Activated CD4-positive, alpha-beta T cell treated with anti-CD3 and anti-CD28 coated beads for 36 hours (primary cell): ENCODE results near the gene SURF2. TPM values are rescaled to one million over a fixed set of nuclear protein-coding genes. Genes with fewer than 3 reads are reported as not detected.

Experiments used
- ATAC-seq: fragments of 200-7000 bp; cut with Tn5 transposase; one replicate; pipeline ENCODE4 v1.10.0; 2021; ENCODE audit warnings: mild to moderate bottlenecking, moderate library complexity
- CTCF ChIA-PET: fragments of 350-600 bp; sonication (Branson Sonifier 250); formaldehyde crosslinking; loops from one replicate; lab custom pipeline; 2021; ENCODE audit warnings: antibody characterized with exemption; lab: Charles Lee
- POLR2A ChIA-PET: fragments of 350-600 bp; sonication (Branson Sonifier 250); formaldehyde crosslinking; loops from one replicate; lab custom pipeline; 2021; ENCODE audit warnings: antibody characterized with exemption, inconsistent platforms; lab: Charles Lee
- DNase-seq: peaks from one replicate; pipeline ENCODE4 v3.0.0-alpha.2; 2020
- H3K27ac Mint-ChIP-seq: one replicate; pipeline ENCODE4 v1.8.0; 2021; ENCODE audit warnings: mixed read lengths
- H3K27me3 Mint-ChIP-seq: one replicate; pipeline ENCODE4 v1.8.0; 2021; ENCODE audit warnings: mixed read lengths
- H3K36me3 Mint-ChIP-seq: one replicate; pipeline ENCODE4 v1.8.0; 2021; ENCODE audit warnings: low read depth, mixed read lengths
- H3K4me1 Mint-ChIP-seq: one replicate; pipeline ENCODE4 v1.8.0; 2021; ENCODE audit warnings: mixed read lengths
- H3K4me3 Mint-ChIP-seq: one replicate; pipeline ENCODE4 v1.8.0; 2021; ENCODE audit warnings: mild to moderate bottlenecking, moderate library complexity, mixed read lengths
- H3K9me3 Mint-ChIP-seq: one replicate; pipeline ENCODE4 v1.8.0; 2021; ENCODE audit warnings: low read depth, mixed read lengths
- intact Hi-C, 2 experiments: fragments of 100-400 bp; cut with DNase I in 1 of 2; cut with micrococcal nuclease in 1 of 2; formaldehyde crosslinking; loops; one replicate each; pipeline versions ENCODE4 v1.14.2 to v1.15.1; 2022 to 2024; cut with DNase I, micrococcal nuclease
- total RNA-seq, 2 experiments: library from RNA; stranded (reverse); gene quantifications; one replicate each; pipeline ENCODE4 v1.2.3, GENCODE V29; 2021

The SURF2 gene
- total RNA-seq, 2 experiments from 2014 or later = 17.3 to 21.8 TPM

DNA sequence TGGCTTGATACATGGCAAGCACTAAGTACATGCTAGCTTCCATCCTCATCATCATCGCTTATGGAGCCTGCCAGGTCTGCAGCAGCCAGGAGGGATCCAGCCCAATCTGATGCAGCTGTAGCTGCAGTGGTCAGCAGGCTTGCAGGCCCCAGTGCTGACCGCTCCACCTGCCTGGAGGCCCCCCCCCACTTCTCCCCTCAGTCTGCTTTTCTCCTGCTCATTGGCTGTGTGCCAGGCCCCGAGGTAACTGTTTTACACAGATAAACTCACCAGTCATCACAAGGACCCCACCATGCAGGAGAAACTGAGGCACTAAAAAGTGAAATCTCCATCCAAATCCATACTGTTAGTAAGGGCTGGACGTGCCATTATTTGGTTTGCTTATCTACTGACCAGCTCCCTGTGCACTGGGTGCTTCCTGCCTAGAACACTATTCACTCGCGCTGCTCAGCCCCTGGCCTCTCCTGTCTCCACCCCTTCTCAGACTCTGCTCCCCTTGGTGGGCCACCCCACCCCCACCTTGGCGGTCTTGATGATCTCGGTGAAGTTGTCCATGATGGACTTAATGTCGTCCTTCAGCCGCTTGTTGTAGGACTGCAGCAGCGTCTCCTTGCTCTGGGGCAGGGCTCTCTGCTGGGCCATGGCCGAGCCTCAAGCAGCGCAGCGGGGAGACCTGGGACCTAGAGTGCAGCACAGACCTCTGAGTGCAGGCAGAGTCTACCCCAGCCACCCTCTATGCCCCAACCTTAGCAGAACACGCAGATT lies 10.1 kb upstream of the SURF2 start:
- POLR2A ChIA-PET = interaction anchor here (13.3 kb wide), 1 partner anchor 25 kb away, joined by 287 read pairs; no protein-coding TSS in a partner anchor
- peaks cover 34% of the 10 kb centered on the region for H3K4me1 Mint-ChIP-seq
- intact Hi-C loops = loop anchor here (5.0 to 10.0 kb wide), 4 partner anchors 71 to 991 kb away; partner anchors contain the start of genes BRD3 (in 1 of the 2), REXO4 (in 1 of the 2), SETX (in 1 of the 2) and WDR5 (in 1 of the 2)
- no peaks in the 10 kb centered on the region for H3K27me3 Mint-ChIP-seq
- peak overlapping the region; percentile 97 for H3K4me3 Mint-ChIP-seq
- CTCF ChIA-PET = interaction anchor here (1.0 to 1.1 kb wide), 2 partner anchors 16 to 159 kb away, joined by 3 read pairs; no protein-coding TSS in a partner anchor
- ATAC-seq = no peak
- no peaks in the 10 kb centered on the region for H3K9me3 Mint-ChIP-seq
- DNase-seq = no peak
- peak overlapping the region; percentile 91 for H3K27ac Mint-ChIP-seq
- peaks cover 67% of the 10 kb centered on the region for H3K36me3 Mint-ChIP-seq

DNA sequence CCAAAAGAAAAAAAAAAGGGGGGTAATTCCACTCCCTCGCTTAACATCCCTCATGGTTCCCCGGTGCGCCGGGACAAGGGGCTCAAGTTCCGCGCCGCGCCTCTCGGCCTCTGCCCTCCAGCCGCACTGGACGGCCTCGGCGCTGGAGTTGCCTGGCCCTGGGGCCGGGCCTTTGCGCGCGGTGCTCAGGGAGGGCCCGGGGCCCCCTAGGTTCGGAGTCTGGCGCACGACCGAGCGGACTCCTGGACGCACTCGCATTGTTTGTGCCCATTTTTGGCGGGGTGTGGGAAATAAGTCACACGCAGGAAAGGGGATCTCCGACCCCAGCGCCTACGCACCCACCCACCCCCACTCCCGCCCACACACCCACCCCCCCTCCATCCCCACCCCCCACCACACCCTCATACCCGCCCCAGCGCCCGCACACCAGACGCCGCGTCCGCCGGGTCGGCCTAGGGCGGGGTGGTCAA lies 8.8 kb upstream of the SURF2 start:
- H3K27me3 Mint-ChIP-seq = no peaks in the 10 kb centered on the region
- peaks cover 34% of the 10 kb centered on the region for H3K4me1 Mint-ChIP-seq
- H3K9me3 Mint-ChIP-seq = no peaks in the 10 kb centered on the region
- peak overlapping the region; percentile 97 for H3K4me3 Mint-ChIP-seq
- ChIA-PET CTCF (interaction anchor here (0.7 to 1.1 kb wide), 3 partner anchors 8 to 24 kb away, joined by 3 to 7 read pairs (median 3); no protein-coding TSS in a partner anchor), POLR2A (interaction anchor here (0.6 to 13.3 kb wide), 8 partner anchors 9 to 29 kb away, joined by 3 to 287 read pairs (median 3); partner anchors contain the start of genes STKLD1, SURF1 and SURF2)
- peak; percentile 40 for ATAC-seq
- peak overlapping the region; percentile 97 for H3K27ac Mint-ChIP-seq
- peak; percentile 65 for DNase-seq
- intact Hi-C loops = loop anchor here (1.0 to 10.0 kb wide), 6 partner anchors 11 to 993 kb away; partner anchors contain the start of genes REXO4 (in 2 of the 2), BRD3 (in 1 of the 2), SETX (in 1 of the 2) and SURF6 (in 1 of the 2)
- peaks cover 76% of the 10 kb centered on the region for H3K36me3 Mint-ChIP-seq

DNA sequence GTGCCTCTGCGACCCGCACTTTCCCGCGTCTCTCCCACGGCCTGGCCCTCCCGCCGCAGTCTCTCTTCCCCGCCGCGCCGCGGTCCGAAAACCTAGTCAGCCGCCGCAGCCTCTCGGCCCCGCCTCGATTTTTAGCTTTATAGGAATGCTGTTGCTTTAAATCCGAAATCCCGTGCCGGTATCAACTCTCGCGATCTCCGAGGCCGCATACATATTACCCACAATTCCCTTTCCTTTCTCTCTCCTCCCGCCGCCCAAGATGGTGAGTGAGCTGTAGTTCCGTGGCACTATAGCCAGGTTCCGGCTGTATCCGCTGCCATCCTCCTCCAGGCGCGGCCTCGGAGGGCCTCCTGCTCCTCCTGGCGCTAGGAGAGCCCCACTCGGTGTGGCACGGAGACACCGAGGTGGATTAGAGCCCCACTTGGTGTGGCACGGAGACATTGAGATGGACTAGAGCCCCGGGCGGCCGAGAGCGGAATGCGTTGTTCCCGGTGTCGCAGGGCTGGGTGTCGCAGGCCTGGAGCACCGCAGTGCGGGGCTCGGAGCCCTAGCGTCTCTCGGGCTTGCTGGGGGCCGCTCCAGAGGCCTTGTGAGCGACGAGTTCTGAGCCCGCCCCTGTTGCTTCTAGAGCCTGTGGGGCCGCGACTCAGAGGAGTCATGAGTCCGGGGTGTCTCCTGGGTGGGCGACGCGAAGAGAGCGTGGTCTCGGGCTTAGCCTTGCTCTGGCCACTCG lies 8.2 kb upstream of the SURF2 start, which contains the start of the genes MED22 and RPL7A:
Gene MED22 (minus strand): TSS at position 147 of the 733 bp plus-strand sequence. CDS start 1,469 bp downstream, outside the sequence.
Gene RPL7A (plus strand): TSS at position 234 of the 733 bp plus-strand sequence. CDS start 26 bp downstream, at position 260.
- peak within 1 kb of the TSS; percentile 97 for H3K4me3 Mint-ChIP-seq
- intact Hi-C loops = loop anchor here (1.0 to 10.0 kb wide), 13 partner anchors 8 to 993 kb away; partner anchors contain the start of genes REXO4 (in 2 of the 2), SURF1 (in 2 of the 2), SURF2 (in 2 of the 2) and SURF6 (in 2 of the 2)
- H3K4me1 Mint-ChIP-seq = peaks cover 36% of the 10 kb centered on the region
- ATAC-seq = peak; percentile 83
- no peaks in the 10 kb centered on the region for H3K27me3 Mint-ChIP-seq
- H3K27ac Mint-ChIP-seq = peak within 1 kb of the TSS; percentile 97
- ChIA-PET CTCF (interaction anchor here (0.7 to 1.1 kb wide), 4 partner anchors 8 to 23 kb away, joined by 3 to 7 read pairs (median 3); no protein-coding TSS in a partner anchor), POLR2A (interaction anchor here (0.6 to 13.3 kb wide), 9 partner anchors 9 to 29 kb away, joined by 3 to 287 read pairs (median 3); partner anchors contain the start of genes STKLD1, SURF1 and SURF2)
- H3K9me3 Mint-ChIP-seq = no peaks in the 10 kb centered on the region
- peak; percentile 96 for DNase-seq
- peaks cover 77% of the 10 kb centered on the region for H3K36me3 Mint-ChIP-seq

DNA sequence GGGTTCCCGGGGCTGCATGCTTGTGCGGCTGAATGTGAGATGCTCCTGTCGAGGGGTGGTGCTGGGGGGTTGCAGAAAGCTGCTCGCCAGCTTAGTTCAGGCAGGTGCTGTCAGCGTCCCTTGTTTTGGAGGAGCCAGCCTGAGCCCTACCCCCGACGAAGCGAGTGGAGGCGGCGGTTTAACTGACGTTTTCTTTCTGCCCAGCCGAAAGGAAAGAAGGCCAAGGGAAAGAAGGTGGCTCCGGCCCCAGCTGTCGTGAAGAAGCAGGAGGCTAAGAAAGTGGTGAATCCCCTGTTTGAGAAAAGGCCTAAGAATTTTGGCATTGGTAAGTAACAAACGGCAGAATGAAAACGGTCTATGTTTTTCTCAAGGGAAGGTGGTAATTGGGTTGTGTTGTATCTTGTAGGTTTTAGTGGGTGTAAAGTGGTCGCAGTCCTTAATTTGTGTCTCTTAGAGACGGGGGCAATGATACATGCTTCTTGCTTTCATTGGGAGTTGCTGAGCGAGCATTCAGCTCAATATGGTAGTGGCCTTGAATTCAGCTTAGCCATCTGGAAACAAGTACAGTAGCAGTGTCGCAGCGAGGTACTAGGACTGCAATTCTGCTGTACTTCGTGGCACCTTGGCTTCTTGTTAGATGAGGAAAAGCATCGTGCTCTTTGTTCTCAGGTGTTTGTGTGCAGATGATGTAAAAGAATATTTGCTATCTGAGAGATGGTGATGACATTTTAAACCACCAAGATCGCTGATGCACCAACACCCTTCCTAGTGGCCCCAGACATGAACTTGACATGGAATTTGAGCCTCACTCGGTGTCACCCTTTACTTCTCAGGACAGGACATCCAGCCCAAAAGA lies 7.4 kb upstream of the SURF2 start:
- Mint-ChIP-seq H3K4me3 (peak overlapping the region; percentile 97), H3K36me3 (peaks cover 79% of the 10 kb centered on the region), H3K27ac (peak overlapping the region; percentile 97), H3K4me1 (peaks cover 37% of the 10 kb centered on the region), H3K9me3 (no peaks in the 10 kb centered on the region), H3K27me3 (no peaks in the 10 kb centered on the region)
- ChIA-PET POLR2A (interaction anchor here (0.7 to 13.3 kb wide), 2 partner anchors 14 to 22 kb away, joined by 3 to 287 read pairs; no protein-coding TSS in a partner anchor), CTCF (interaction anchor here (0.6 to 1.1 kb wide), 3 partner anchors 19 to 26 kb away, joined by 3 to 7 read pairs (median 3); no protein-coding TSS in a partner anchor)
- intact Hi-C loops = loop anchor here (1.0 to 10.0 kb wide), 12 partner anchors 7 to 994 kb away; partner anchors contain the start of genes SURF1 (in 2 of the 2), SURF2 (in 2 of the 2), BRD3 (in 1 of the 2) and CACFD1 (in 1 of the 2)
- DNase-seq (no peak), ATAC-seq (no peak)

DNA sequence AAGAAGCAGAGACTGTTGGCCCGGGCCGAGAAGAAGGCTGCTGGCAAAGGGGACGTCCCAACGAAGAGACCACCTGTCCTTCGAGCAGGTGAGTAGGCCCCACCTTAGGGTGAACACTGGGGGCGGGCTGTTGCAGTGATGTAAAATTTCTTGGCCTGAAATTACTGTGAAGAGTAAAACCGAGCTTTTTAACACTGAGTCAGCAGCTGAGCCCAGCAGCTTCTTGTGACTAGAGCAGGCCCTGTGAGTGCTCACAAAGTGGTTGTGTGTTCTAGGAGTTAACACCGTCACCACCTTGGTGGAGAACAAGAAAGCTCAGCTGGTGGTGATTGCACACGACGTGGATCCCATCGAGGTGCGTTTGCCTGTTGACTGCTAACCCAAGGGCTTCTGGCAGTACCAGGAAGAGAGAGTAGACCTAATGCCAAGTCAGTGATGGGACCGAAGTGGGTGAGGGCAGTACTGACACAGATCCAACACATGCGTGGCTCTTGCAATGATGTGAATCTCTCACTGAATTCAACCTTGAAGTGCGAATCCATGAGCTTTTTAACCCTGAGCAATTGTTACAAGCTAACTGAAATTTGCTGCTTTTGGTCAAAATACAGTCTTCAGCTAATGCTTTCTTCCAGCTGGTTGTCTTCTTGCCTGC lies 6.3 kb upstream of the SURF2 start:
- H3K4me3 Mint-ChIP-seq = peak overlapping the region; percentile 97
- intact Hi-C loops = loop anchor here (2.0 to 10.0 kb wide), 6 partner anchors 57 to 995 kb away; partner anchors contain the start of genes BRD3 (in 2 of the 2), REXO4 (in 1 of the 2), SETX (in 1 of the 2) and WDR5 (in 1 of the 2)
- DNase-seq (peak; percentile 57), ATAC-seq (peak; percentile 14)
- ChIA-PET CTCF (interaction anchor here (1.0 to 3.2 kb wide), 3 partner anchors 8 to 23 kb away, joined by 3 to 27 read pairs (median 5); no protein-coding TSS in a partner anchor), POLR2A (interaction anchor here (0.9 to 13.3 kb wide), 3 partner anchors 10 to 229 kb away, joined by 4 to 287 read pairs (median 7); partner anchors contain the start of gene RALGDS)
- H3K36me3 Mint-ChIP-seq = peaks cover 70% of the 10 kb centered on the region
- peak overlapping the region; percentile 97 for H3K27ac Mint-ChIP-seq
- no peaks in the 10 kb centered on the region for H3K9me3 Mint-ChIP-seq
- H3K27me3 Mint-ChIP-seq = no peaks in the 10 kb centered on the region
- H3K4me1 Mint-ChIP-seq = peaks cover 44% of the 10 kb centered on the region

DNA sequence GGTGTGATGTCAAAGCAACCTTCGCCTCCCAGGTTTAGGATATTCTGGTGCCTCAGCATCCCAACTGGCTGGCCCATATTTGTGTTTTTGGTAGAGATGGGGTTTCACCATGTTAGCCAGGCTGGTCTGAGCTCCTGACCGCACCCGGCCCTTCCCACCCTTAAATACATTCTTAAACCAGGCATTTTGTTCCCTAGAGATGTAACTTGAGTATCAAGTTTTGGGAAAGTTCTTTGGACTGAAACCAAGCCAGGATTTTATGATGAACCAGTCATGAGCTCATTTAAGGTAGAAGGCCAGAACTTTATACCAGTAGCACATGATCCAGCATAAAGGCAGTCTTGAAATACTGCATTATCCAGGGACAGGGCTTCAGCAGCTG lies 4.8 kb upstream of the SURF2 start:
- Mint-ChIP-seq H3K4me3 (no peak overlapping the region), H3K4me1 (peaks cover 39% of the 10 kb centered on the region), H3K9me3 (no peaks in the 10 kb centered on the region), H3K27me3 (no peaks in the 10 kb centered on the region), H3K27ac (no peak overlapping the region), H3K36me3 (peaks cover 62% of the 10 kb centered on the region)
- ATAC-seq = no peak
- POLR2A ChIA-PET = interaction anchor here (13.3 kb wide), 1 partner anchor 19 kb away, joined by 287 read pairs; no protein-coding TSS in a partner anchor
- CTCF ChIA-PET = interaction anchor here (1.9 to 3.2 kb wide), 2 partner anchors 12 to 22 kb away, joined by 5 to 27 read pairs; no protein-coding TSS in a partner anchor
- intact Hi-C loops = loop anchor here in 1 of 2 experiments (10.0 kb wide), 1 partner anchor 713 kb away; the partner anchor contains the start of gene BRD3
- DNase-seq = no peak

DNA sequence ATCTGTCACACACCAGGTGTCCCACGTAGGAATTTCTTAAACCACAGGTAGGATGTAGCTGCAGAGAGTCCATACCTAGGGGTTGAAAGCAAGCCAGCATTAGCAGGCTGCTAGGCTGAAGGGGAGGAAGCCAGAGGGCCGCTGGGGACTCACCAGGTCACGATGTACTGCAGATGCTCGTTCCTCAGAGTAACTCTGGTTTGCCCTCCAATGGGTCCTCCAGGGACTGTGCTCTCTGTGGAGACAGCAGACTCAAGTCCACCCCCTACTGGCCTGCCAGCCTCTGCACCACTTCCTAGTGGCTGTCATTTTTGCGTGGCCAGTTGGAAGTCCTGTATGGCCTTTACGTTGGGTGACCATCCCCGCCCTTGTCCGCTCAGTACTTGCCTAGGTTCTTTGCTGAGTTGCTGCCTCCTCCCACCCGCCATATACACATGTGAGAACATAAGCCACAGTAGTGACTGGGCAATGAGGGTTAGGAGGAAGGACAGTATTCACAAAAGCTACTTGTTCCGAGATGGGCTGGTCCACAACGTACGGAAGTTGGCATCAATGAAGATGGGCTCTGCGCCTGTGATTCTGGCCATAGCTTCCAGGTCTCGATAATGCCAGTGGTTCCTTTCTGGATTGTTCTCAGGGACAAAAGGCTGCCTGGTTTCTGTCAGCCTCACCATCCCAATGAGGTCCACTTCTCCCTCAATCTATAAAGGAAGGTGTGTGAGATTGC lies 4.3 kb upstream of the SURF2 start:
- ATAC-seq = peak; percentile 31
- Mint-ChIP-seq H3K4me1 (peaks cover 35% of the 10 kb centered on the region), H3K27me3 (no peaks in the 10 kb centered on the region), H3K4me3 (no peak overlapping the region), H3K36me3 (peaks cover 56% of the 10 kb centered on the region), H3K27ac (peak overlapping the region; percentile 13), H3K9me3 (no peaks in the 10 kb centered on the region)
- DNase-seq = peak; percentile 73
- ChIA-PET CTCF (interaction anchor here (3.2 kb wide), 1 partner anchor 21 kb away, joined by 27 read pairs; no protein-coding TSS in a partner anchor), POLR2A (interaction anchor here (13.3 kb wide), 1 partner anchor 19 kb away, joined by 287 read pairs; no protein-coding TSS in a partner anchor)
- intact Hi-C loops = loop anchor here in 1 of 2 experiments (10.0 kb wide), 1 partner anchor 713 kb away; the partner anchor contains the start of gene BRD3

DNA sequence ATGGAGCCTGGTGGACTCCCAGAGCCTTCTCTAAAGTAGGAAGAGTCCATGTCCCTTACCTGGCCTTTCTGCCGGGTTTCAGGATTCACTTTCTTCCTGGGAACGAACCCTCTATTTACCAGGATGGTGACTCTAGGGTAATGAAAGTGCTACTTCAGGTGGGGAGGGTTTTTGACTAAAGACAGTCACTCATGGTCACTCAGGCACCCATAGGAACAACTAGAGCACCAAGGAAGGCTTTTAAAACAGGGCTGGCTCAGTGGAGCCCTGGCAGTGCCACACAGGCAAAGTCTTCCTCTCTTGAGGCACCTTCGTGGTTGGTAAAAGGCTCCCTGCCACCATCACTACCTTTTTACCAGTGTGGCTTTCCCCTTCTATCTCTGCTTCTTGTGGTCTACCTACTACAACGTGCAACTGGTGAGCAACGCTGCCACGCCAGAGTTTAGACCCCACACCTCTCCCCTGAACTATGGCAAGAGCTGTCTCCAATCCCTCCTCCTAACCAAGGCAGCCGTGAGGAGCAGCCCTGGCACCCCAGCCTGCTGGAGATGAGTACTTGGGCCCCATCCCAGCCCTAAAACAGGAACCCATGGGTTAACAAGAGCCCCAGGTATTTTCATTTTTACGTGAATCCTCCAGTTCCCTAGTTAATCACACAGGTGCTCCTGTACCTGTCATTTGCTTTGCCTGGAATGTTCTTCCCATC lies 3.6 kb upstream of the SURF2 start:
- H3K4me3 Mint-ChIP-seq = no peak overlapping the region
- ChIA-PET POLR2A (interaction anchor here (13.3 kb wide), 1 partner anchor 18 kb away, joined by 287 read pairs; no protein-coding TSS in a partner anchor), CTCF (interaction anchor here (0.7 to 5.4 kb wide), 3 partner anchors 11 to 20 kb away, joined by 3 to 44 read pairs (median 27); no protein-coding TSS in a partner anchor)
- H3K27me3 Mint-ChIP-seq = no peaks in the 10 kb centered on the region
- peaks cover 57% of the 10 kb centered on the region for H3K36me3 Mint-ChIP-seq
- peak overlapping the region; percentile 58 for H3K27ac Mint-ChIP-seq
- DNase-seq = no peak
- ATAC-seq = no peak
- no peaks in the 10 kb centered on the region for H3K9me3 Mint-ChIP-seq
- intact Hi-C loops = loop anchor here in 1 of 2 experiments (10.0 kb wide), 1 partner anchor 712 kb away; the partner anchor contains the start of gene BRD3
- peaks cover 41% of the 10 kb centered on the region for H3K4me1 Mint-ChIP-seq
